ENCODE results near the gene TCEANC2. TPM values are rescaled to one million over a fixed set of nuclear protein-coding genes. Genes with fewer than 3 reads are reported as not detected.

TCEANC2 gene
- total RNA-seq, 4 donors from 2014 or later, result 1.9 to 4.3 (median 3.2) TPM

- intact Hi-C loops (cut with DNase I), result no loop called here
- Histone ChIP-seq H3K27ac (no peak overlapping the region), H3K36me3 (no peaks in the 10 kb centered on the region), H3K4me3 (no peak overlapping the region), H3K27me3 (no peaks in the 10 kb centered on the region), H3K9me3 (no peaks in the 10 kb centered on the region), H3K4me1 (no peaks in the 10 kb centered on the region)
- WGBS, 2 donors, result 100% methylated on average over 1 to 2 of the region's 3 CpGs
- TF ChIP-seq CTCF (IDR thresholded peaks at IDR 0.05) (no peak), POLR2A (IDR thresholded peaks at IDR 0.05) (no peak)
- DNase-seq, result no peak
These were observed 58.2 kb downstream of the TCEANC2 start for GRCh38 chr1:54111624-54112023.

- no peaks in the 10 kb centered on the region for H3K4me1 ChIP-seq
- no peak overlapping the region for H3K4me3 ChIP-seq
- no peaks in the 10 kb centered on the region for H3K36me3 ChIP-seq
- TF ChIP-seq CTCF (IDR thresholded peaks at IDR 0.05), result no peak
- no peak overlapping the region for H3K27ac ChIP-seq
- no peaks in the 10 kb centered on the region for H3K27me3 ChIP-seq
- intact Hi-C loops (cut with DNase I), result no loop called here
- DNase-seq, result no peak
- H3K9me3 ChIP-seq, result no peaks in the 10 kb centered on the region
- 84 to 85% methylated on average over 7 of the region's 7 CpGs for WGBS, 2 donors
These were observed 58.6 kb downstream of the TCEANC2 start for GRCh38 chr1:54112027-54112426.

GRCh38 chr1:54112705-54113368 is 59.4 kb downstream of the TCEANC2 start:
- Histone ChIP-seq H3K4me1 (no peaks in the 10 kb centered on the region), H3K27ac (no peak overlapping the region), H3K4me3 (no peak overlapping the region), H3K27me3 (no peaks in the 10 kb centered on the region), H3K36me3 (no peaks in the 10 kb centered on the region), H3K9me3 (no peaks in the 10 kb centered on the region)
- intact Hi-C loops (cut with DNase I), result no loop called here
- DNase-seq, result no peak
- TF ChIP-seq CTCF (IDR thresholded peaks at IDR 0.05), result no peak
- no peak for TF ChIP-seq POLR2A (IDR thresholded peaks at IDR 0.05)
- WGBS, 2 donors, result 80 to 86% methylated on average over 5 of the region's 5 CpGs

GRCh38 chr1:54114001-54114400 is 60.6 kb downstream of the TCEANC2 start:
- DNase-seq, result no peak
- intact Hi-C loops (cut with DNase I), result no loop called here
- H3K9me3 ChIP-seq, result no peaks in the 10 kb centered on the region
- no peak overlapping the region for H3K27ac ChIP-seq
- H3K4me1 ChIP-seq, result no peaks in the 10 kb centered on the region
- H3K27me3 ChIP-seq, result no peaks in the 10 kb centered on the region
- WGBS, 2 donors, result 83 to 93% methylated on average over 2 of the region's 4 CpGs
- H3K36me3 ChIP-seq, result no peaks in the 10 kb centered on the region
- TF ChIP-seq CTCF (IDR thresholded peaks at IDR 0.05), result no peak
- TF ChIP-seq POLR2A (IDR thresholded peaks at IDR 0.05), result no peak
- no peak overlapping the region for H3K4me3 ChIP-seq

GRCh38 chr1:54114955-54115354 is 61.5 kb downstream of the TCEANC2 start:
- TF ChIP-seq POLR2A (IDR thresholded peaks at IDR 0.05) (no peak), CTCF (IDR thresholded peaks at IDR 0.05) (no peak)
- H3K36me3 ChIP-seq, result no peaks in the 10 kb centered on the region
- no peaks in the 10 kb centered on the region for H3K9me3 ChIP-seq
- intact Hi-C loops (cut with DNase I), result no loop called here
- no peak for DNase-seq
- no peaks in the 10 kb centered on the region for H3K27me3 ChIP-seq
- no peak overlapping the region for H3K27ac ChIP-seq
- no peak overlapping the region for H3K4me3 ChIP-seq
- WGBS, 2 donors, result 90 to 92% methylated on average over 2 to 3 of the region's 6 CpGs
- no peaks in the 10 kb centered on the region for H3K4me1 ChIP-seq

All from esophagus squamous epithelium (tissue), 5 donors.